ENCODE results near the gene CACNA1D.

The CACNA1D gene

GRCh38 chr3:53581671-53582070, 87.3 kb downstream of the CACNA1D start:
- no peak for DNase-seq (ENCODE audit: low read depth)

- DNase-seq (ENCODE audit: low read depth): no peak
Measured at GRCh38 chr3:53583161-53583690, 88.8 kb downstream of the CACNA1D start.

GRCh38 chr3:53585049-53585448, 90.6 kb downstream of the CACNA1D start:
- DNase-seq (ENCODE audit: low read depth): no peak

GRCh38 chr3:53585627-53586026, 91.2 kb downstream of the CACNA1D start:
- no peak for DNase-seq (ENCODE audit: low read depth)

- no peak for DNase-seq (ENCODE audit: low read depth)
Measured at GRCh38 chr3:53588122-53588521, 93.7 kb downstream of the CACNA1D start.

GRCh38 chr3:53589201-53589600, 94.8 kb downstream of the CACNA1D start:
- DNase-seq (ENCODE audit: low read depth): no peak

GRCh38 chr3:53589806-53590205, 95.4 kb downstream of the CACNA1D start:
- DNase-seq (ENCODE audit: low read depth): no peak

GRCh38 chr3:53590606-53591005, 96.2 kb downstream of the CACNA1D start:
- no peak for DNase-seq (ENCODE audit: low read depth)

GRCh38 chr3:53591646-53592045, 97.2 kb downstream of the CACNA1D start:
- DNase-seq (ENCODE audit: low read depth): no peak

- DNase-seq (ENCODE audit: low read depth): no peak
Measured at GRCh38 chr3:53592862-53593261, 98.5 kb downstream of the CACNA1D start.

- DNase-seq (ENCODE audit: low read depth): no peak
Measured at GRCh38 chr3:53593611-53594010, 99.2 kb downstream of the CACNA1D start.

GRCh38 chr3:53594276-53594675, 99.9 kb downstream of the CACNA1D start:
- no peak for DNase-seq (ENCODE audit: low read depth)

GRCh38 chr3:53595660-53596059, 101.2 kb downstream of the CACNA1D start:
- no peak for DNase-seq (ENCODE audit: low read depth)

- DNase-seq (ENCODE audit: low read depth): no peak
Measured at GRCh38 chr3:53597136-53597915, 102.9 kb downstream of the CACNA1D start.

- DNase-seq (ENCODE audit: low read depth): no peak
Measured at GRCh38 chr3:53599771-53600170, 105.4 kb downstream of the CACNA1D start.

- no peak for DNase-seq (ENCODE audit: low read depth)
Measured at GRCh38 chr3:53602866-53603265, 108.5 kb downstream of the CACNA1D start.

GRCh38 chr3:53604232-53604631, 109.8 kb downstream of the CACNA1D start:
- DNase-seq (ENCODE audit: low read depth): no peak

GRCh38 chr3:53606793-53607192, 112.4 kb downstream of the CACNA1D start:
- DNase-seq (ENCODE audit: low read depth): no peak

- no peak for DNase-seq (ENCODE audit: low read depth)
Measured at GRCh38 chr3:53612508-53612907, 118.1 kb downstream of the CACNA1D start.

GRCh38 chr3:53613125-53613524, 118.7 kb downstream of the CACNA1D start:
- no peak for DNase-seq (ENCODE audit: low read depth)

GRCh38 chr3:53614307-53614706, 119.9 kb downstream of the CACNA1D start:
- no peak for DNase-seq (ENCODE audit: low read depth)

- no peak for DNase-seq (ENCODE audit: low read depth)
Measured at GRCh38 chr3:53616321-53616720, 121.9 kb downstream of the CACNA1D start.

GRCh38 chr3:53616971-53617892, 122.8 kb downstream of the CACNA1D start:
- DNase-seq (ENCODE audit: low read depth): no peak

All from activated T-cell treated with anti-CD3 and anti-CD28 coated beads for 48 hours (primary cell).